Right kidney (tissue), 1 donor: ENCODE data around the gene FIBP.
A peak's percentile ranks its signal among the peaks of the same experiment; 100 is the strongest.

Experiments used
- DNase-seq: peaks from one replicate; pipeline ENCODE4 v3.0.0-alpha.2; 2016

The FIBP gene

DNA sequence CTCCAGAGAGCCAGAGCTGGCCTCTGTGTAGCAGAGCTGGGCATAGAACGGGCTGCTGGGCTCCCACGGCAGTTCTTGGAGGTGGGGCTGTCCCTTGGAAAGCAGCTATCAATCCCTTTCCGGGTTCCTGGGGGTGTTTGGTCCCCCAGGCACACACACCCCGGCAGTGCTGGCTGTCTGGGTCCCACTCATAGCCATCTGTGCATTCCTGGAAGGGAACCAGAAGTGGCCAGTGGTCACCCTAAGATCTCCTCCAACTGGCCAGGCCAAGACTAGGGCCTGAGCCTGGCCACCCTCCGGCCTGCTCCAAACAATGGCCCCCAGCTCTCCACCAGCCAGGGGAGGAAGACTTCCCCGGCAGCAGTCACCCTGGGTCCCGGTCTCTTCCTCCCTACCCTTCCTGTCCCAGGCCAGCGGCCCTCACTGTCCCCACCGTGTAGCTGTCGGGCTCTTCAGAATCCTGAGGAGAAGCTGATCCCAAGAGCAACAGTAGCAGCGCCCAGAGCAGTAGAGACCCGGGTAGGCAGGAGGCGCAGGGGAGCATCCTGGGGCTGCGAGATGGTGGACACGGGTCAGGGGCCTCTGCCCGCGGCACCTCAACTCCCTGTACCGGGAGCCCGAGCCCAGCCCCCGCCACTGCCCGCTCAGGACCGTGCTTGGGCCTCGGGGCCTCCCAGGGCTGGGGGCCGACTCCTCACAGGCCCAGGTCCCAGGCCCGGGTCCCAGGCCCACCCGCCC lies 16.3 kb downstream of the FIBP start:
- peak; percentile 74 for DNase-seq

DNA sequence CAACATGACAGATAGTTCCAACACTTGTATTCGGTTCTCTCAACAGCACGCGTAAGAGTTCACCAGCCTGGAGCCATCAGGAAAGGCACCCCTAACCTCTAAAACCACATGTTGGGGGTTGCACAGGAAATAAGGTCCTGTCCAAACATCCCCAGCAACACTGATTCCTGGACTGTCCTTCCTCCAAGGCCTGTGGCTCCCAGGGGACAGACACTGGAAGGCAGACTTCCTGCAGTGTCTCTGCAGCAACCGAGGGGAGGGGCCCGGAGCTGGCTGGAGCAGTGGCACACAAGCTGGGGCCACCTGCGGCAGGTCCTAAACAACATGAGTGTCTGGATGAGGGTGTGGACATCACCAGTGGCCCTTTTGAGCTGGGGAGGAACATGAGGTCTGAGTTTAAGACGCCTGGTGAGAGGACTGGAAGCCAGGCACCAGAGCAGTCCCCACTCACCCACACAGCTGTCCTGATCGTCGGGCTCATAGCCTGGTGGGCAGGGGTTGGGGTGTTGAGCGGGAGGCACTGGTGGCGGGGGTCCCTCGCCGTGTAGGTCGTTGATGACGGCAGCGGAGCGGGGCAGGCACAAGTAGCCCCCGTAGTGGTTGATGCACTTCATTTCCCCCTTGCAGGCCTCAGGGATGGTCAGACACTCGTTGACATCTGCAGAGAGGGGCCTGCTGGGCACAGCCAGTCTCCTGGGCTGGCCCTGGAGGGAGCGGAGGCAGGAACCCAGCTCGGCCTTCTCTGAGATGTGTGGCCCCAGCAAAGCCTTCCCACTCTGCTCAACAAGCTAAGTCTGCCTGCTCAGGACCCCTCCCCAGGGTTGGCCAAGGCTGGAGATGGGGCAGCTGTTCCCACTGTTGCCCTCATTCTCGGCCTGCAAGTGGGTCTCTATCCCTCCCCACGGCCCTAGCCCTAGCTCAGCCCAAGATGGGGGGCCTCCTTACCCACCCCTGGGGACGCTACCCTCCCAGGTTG lies 17.3 kb downstream of the FIBP start:
- DNase-seq = no peak

- DNase-seq = no peak
These were observed 18.0 kb downstream of the FIBP start for GRCh38 chr11:65870307-65870658.

GRCh38 chr11:65869643-65870306 lies 18.5 kb downstream of the FIBP start:
- no peak for DNase-seq

DNA sequence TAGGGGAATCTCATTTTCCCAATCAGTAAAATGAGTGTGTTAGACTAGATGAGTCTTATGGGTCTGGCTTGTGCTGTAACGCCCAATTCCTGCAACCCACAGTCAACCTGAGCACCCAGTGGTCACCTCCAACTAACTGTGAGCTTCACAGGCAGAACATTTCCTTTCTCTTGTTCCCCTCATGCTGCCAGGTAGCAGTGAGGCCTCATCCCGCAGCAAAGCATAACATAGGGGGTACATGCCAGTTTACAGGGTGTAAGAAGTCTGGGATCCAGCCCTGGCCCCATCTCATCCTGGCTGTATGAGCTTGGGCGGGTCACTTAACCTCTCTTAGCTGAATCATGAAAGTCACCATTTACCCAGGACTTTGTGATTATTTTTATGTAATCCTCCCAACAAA lies 19.4 kb downstream of the FIBP start:
- no peak for DNase-seq

DNA sequence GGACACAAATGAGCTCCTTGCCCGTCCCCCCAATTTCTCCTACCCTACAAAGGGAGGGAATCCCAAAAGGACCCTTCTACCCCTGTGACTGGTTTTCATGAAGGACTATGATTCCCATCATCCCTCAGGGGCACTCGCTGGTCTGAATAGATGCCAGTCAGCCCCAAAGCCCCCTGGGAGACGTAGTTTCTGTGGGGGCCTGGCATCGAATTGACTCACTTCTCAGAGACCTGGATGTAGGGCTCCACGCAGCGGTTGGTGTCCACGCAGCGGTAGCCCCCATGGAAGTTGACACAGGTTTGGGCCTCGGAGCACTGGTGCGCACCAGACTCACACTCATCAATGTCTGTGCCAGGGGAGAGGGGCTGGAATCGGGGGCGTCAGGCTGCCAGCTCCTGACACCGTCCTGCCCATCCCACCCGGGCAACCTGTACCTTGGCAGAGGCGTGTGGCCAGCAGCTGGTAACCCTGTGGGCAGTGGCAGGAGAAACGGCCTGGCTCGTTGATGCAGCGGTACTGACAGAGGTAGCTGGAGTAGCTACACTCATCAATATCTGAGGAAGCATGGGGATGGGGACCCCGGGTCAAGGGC lies 20.1 kb downstream of the FIBP start:
- DNase-seq = no peak

DNA sequence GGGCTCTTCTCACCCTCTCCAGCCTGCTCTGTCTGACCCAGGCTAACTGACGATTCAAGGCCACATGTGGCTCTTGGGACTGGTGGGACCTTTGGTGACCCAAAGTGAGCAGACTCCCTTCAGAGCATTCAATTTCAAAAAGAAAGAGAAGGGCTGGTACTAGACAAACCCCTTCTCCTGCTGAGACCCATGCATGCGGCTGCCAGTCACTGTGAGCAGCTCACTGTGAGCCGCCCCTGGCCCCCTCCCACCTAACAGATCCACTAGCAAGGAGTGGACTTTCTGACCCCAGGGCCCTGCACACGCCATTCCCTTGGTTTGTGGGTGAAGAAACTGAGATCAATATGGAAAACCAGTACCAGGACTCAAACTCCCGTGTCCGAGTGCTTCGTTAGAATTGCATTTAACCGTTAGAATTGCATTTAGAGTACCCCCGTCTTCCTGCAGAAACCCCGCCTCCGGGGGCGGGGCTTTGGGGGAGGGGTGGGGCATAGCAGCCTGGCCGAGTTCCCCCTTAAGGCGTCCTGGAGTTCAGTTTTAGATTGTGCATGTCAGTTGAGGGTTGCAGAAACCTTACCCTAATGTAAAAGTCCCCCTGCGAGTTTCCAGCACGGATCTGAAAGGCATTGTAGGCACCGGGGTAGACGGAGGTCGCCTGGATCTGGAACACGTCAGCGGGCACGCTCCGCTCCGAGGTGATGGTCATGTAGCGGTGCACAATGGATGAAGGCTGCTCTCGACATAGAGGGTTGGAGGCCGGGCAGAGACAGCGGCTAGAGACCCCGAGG lies 20.8 kb downstream of the FIBP start:
- DNase-seq = no peak

DNA sequence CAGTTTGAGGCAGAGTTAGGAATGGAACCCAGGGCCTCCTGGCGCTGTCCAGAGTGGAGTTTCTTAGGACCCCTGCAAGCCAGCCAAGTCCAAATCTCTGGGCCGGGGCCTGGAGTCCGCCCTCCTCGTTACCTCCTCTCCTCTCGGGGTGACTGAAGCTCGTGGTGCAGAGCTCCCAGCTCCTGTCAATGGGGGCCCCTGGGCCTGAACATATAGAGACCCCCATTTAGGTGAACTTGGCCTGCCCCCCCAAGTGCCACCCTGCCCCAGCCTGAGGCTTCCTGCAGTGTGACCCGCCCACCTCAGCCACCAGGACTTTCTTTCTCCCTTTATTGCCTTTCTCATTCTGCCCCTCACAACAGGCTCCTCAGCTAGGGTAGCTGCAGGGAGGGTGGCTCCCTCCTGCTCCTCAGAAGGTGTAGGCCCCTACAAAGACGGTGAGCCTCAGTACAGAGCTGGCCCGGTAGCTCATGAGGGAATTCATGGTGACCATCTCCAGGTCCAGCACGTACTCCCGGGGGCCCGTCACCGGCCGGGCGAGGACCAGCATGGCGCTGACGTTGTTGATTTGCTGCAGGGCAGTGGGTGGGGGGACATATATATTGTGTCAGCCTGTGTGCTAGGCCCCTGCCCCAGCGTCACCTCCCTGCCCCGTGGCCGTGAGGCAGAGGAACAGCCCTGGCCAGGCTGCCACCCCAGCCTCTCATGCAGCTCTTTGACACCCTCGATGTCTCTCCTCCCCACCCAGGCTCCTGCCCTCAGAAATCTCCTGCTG lies 21.6 kb downstream of the FIBP start:
- no peak for DNase-seq

DNA sequence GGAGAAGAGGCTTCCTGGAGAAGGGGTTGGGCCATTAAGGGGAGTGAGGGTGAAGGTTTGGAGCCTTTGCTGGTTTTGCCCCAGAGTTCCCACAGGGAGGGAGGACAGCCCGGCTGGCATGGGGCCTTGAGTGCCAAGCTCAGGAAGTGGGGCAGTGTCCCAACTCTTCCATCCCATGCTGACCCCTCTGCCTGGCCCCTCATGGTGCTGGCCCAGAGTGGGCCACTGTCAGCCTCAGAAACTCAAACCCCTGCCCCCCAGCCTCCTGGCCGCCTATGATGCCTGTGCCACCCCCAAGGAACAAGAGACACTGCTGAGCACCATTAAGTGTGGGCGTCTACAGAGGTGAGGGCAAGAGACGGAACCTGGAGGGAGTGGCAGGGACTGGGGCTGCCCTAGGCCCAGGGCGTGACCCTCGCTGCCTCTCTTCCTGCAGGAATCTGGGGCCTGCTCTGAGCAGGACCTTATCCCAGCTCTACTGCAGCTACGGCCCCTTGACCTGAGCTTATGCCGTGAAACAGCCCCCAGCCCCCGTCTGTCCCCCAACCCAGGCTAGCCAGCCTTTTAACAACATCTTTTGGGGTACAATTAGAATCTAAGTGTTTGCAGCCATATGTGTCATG lies 22.6 kb downstream of the FIBP start:
- no peak for DNase-seq

GRCh38 chr11:65864706-65865471 lies 23.4 kb downstream of the FIBP start:
- no peak for DNase-seq

- no peak for DNase-seq
These were observed 24.2 kb downstream of the FIBP start for GRCh38 chr11:65863889-65864705.

DNA sequence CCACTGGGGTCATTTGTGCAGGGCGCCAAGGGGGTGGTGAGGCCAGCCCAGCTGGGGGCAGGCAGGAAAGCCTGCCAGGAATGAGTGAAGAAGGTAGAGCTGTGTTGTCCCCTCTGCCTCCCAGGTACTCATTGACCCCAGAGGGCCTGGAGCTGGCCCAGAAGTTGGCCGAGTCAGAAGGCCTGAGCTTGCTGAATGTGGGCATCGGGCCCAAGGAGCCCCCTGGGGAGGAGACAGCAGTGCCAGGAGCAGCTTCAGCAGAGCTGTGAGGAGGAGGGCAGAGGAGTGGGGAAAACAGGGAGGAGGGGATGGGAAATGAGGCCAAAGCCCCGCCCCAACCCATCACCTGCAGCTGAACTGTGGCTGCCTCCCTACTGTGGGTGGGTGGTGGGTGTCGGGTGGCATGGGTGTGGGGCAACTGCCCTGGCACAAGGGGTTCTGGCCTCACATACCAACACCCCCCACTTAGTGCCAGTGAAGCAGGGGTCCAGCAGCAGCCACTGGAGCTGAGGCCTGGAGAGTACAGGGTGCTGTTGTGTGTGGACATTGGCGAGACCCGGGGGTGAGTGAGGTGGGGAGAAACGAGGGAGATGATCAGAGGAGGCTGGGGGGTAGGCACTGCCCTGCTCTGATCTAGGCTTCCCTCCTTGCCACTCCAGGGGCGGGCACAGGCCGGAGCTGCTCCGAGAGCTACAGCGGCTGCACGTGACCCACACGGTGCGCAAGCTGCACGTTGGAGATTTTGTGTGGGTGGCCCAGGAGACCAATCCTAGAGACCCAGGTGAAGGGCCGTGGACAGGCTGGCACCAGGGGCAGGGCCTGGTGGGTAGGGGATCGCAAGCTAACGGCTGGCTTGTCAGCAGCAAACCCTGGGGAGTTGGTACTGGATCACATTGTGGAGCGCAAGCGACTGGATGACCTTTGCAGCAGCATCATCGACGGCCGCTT lies 25.1 kb downstream of the FIBP start:
- DNase-seq = no peak

GRCh38 chr11:65862191-65862735 lies 26.0 kb downstream of the FIBP start:
- DNase-seq = no peak

DNA sequence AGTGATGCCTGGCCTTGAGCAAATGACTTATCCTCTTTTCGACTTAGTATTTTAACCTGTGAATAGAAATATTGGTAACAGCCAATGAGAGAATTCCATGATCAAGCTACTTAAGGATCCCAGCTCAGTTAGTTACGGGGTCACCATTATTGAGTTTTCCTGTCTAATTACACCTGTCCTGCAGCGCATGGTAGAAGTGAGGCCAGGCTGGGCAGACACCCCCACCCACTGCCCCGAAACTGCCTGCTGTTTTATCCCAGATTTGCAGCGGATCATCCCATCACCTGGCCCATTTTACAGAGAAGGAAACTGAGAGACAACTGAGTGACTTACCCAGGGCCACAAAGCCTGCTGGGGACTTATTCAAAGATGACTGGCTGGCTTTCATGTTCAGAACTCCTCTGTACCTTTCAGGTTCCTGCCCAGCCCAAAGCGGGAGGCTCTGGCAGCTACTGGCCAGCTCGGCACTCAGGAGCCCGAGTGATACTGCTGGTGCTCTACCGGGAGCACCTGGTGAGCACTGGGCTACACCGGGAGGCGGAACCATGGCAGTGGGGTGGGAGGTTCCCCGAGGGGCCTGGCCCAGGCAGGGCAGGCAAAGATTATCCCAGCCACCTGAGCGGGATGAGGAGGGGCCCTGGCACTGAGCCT lies 26.6 kb downstream of the FIBP start:
- no peak for DNase-seq

GRCh38 chr11:65861165-65861505 lies 27.1 kb downstream of the FIBP start:
- no peak for DNase-seq

GRCh38 chr11:65860278-65861164 lies 27.8 kb downstream of the FIBP start, which contains the start of gene MUS81:
Gene MUS81, plus strand, starts transcription at chr11:65860433. Its CDS starts 321 bp downstream, at chr11:65860754.
- peak; percentile 87 for DNase-seq
